CD4-positive, alpha-beta T cell treated with Interferon alpha-2 for 1 hour (primary cell): ENCODE data around the gene RPAP3.

Source experiments
- DNase-seq, 2 donors: peaks; one replicate each; pipeline ENCODE4 v3.0.0-alpha.2; 2020 to 2022

Gene RPAP3

DNA sequence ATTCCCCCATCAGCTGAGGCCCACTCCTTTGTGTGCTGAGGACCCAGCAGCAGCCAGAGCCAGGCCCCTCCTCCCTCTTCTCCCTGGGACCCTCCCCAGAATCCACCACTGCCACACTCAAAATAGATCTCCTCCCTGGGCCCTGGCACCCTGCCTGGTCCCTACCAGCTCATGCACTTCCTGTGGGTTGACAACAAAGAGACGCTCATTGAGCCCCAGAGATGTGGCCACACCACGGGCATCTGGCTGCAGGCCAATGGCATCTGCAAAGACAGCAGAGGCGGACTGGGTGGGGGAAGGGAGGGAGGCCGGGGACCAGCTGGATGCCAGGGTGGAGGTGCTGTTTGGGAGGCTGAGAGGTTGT, 35.5 kb upstream of the RPAP3 start:
- DNase-seq: peak; percentile 67 to 81

DNA sequence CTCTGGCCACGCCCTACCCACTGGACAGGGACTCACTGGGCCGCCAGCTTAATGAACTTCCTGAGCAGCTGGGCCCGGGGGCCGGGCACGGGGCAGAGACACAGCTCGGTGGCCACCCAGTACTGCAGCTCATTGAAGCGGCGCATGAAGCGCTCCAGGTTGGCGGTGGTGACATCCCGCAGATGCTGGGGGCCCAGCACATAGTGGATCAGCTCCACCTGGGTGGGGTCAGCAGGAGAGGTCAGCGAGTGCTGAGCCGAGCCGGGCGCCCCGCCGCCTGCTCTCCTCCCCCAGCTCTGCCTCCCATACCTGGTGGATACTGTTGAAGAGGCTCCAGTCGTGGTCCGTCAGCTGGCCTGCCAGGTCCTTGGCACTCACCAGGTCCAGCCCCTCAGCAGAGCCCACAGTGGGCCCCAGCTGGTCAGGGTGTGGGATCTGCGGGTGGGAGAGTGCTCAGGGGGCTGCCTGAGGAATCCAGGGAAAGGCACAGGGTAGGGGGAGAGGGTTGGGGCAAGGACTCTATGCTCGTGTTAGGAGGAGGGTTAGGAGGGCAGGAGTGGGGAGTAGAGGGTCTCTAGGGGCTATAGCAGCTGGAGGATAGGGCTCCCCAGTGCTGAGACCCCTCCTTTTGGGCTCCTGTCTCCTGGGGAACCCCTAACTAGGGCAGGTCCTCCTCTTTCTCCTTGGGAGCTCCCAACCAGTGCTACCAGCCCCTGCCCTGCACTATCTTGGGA, 34.9 kb upstream of the RPAP3 start:
- DNase-seq: no peak

DNA sequence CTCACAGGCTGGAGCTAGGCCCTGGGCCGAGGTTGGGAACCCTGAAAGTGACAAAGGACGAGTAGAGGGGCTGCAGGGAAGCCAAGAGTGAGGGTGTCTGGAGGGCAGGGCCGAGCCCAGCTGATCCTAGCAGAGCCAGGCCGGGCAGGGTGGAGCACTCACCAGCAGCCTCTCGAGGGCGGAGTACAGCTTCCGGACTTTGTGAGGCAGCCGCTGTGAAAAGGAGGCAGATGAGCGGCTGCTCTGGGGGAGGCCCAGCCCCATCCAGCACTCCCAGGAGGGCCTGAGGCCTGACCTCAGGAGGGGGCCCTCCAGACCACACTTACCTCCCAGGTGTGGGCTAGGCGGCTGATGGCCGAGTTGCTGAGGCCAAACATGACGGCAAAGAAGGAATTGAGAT, 34.1 kb upstream of the RPAP3 start:
- no peak for DNase-seq

DNA sequence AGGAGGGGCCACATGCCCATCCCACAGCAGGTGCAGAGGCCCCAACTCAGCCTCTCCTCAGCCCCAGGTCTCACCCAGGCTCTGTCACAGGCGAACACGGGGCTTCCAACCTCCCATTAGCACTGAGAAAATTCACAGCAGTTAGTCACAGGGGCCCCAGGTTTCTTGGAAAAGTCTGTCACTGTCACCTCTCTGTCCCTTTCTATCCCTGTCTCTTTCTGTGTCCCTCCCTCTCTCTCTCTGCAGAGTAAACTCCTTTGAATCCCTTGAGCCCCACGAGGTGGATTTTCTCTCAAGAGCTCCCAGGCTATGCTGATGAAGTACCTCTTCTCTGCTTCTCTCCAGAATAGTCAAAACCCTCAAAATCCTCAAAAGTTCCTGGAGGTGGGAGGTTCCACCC, 33.5 kb upstream of the RPAP3 start:
- DNase-seq: no peak

DNA sequence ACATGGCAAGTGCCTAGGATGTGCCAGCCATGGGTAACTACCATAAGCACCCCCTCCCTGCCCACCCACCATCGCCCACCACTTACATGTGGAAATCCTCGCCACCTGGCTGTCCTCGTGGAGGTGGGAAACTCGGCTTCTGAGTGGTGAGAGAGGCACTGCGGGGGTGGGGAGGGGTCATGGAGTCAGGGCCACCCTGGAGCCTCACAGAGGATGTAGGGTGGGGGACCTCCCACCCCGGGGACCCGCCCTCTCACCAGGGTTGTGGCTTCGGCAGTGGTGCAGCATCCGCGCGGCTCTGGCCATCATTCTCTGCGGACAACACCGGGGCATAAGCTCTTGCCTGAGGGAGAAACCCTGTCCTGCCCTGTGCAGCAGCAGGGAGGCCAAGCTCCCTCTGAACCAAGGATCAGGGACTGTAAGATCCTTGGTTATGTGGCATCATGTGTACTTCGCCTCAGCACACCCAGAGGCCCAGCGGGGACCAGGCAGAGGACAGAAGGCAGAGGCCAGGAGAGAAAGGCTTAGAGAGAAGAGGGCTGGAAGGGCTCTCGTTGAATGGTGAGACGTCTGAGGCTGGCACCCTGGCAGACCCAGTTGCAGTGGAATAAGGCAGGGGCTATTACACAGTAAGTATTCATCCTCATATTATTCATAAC, 32.2 kb upstream of the RPAP3 start:
- DNase-seq: no peak

DNA sequence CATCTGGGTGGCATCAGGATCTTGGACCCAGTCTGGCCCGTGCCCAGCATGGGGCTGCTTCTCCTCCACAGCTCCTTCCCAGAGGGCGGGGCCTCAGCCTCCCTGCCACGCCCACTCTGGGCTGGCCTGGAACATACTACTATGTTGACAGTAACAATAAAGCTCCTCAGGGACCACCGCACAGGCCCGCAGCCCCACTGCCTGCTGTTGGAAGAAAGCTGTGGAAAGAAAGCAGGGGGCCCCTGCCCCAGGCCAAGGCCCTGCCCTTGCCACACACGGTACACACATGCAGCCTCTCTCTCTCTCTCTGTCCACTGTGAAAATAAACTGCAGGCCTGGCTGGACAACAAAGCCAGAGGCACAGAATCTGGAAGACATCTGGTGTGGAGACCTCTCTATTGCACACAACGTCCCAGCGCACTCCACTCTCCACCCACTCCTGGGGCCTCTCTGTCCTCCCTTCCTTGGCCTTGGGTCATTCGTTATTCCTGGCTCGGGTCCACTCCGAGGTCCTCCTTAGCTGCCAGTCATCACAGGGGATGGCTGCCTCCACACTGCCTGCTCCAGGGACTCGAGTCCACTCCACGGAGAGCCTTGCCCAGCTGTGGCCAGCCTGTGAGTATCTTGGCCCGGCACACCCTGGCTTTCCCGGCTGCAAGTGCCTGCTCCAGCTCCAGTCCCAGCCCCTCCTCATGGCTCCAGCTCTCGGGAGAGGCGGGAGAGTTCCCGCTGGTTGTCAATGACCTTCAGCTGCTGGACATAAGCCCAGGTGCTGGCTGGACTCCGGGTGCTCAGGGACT, 31.2 kb upstream of the RPAP3 start:
- DNase-seq: no peak

DNA sequence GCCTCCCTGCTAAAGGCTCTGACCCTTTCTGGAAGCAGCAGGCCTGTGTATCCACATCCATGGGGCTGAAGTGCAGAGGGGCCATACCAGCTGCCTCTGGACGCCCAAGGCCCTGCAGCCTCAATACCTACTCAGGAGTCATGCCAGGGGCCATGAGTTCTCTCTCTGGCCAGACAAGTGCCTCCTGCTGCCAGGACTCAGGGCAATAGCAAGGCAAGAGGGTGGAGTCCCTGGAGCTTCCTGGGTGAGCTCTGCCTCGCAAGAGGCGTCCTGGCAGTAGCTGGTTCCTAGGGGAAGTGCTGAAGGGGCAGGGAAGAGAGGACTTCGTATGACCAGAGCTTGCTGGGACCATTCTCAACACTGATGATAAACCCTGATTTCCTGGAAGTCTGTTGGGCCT, 30.4 kb upstream of the RPAP3 start:
- DNase-seq: no peak

DNA sequence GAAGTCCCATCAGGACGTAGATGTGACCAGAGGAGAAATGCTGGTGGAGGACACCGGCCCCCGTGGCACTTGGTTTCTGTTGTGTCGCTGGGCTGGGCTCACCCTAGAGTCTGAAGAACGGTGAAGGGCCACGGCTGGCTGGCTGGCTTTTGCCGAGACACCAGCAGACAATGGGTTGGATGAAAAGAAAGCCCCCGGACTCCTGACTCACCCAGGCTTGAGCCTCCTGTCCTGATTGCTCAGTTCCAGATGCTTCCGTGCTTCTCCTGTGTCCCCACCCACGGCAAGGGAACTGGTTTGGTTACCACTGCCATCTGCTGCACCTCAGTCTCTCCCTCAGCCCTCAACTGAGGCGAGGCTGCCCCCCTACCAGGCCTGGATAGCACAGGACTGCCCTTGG, 29.8 kb upstream of the RPAP3 start:
- DNase-seq: no peak

DNA sequence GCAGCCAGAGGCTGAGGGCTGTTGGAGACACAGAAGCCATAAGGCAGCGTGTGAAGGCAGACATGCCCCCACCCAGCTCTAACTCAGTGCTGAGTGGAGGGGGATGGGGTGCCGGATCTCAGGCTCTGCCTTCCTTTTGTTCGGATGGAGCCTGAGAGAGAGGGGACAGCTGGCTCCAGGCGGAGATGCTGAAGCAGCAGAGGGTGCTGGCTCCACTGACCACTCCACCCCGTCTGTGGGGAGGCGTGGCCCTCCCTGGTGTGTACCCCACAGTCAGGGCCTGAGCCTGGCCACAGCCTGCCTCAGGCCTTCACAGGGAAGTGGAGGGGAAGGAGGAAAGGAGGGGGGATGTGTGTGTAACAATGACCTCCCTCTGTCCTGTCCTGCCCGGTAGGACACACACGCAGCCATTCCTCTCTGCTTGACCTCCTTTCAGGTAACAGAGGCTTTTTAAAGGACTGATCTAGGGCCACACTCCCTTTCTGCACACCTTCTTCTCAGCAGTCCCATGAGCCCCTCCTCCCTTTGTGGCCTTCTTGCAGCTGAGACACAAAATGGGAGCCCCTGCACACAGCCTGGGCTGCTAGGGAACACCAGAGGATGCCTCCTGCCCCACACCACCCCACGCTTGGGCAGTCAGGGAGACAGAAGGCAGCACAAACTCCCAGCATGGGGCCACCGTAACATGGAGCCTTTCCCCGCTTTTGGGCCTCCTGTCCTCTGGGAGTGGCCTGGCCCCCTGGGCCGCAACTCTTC, 29.1 kb upstream of the RPAP3 start:
- no peak for DNase-seq

DNA sequence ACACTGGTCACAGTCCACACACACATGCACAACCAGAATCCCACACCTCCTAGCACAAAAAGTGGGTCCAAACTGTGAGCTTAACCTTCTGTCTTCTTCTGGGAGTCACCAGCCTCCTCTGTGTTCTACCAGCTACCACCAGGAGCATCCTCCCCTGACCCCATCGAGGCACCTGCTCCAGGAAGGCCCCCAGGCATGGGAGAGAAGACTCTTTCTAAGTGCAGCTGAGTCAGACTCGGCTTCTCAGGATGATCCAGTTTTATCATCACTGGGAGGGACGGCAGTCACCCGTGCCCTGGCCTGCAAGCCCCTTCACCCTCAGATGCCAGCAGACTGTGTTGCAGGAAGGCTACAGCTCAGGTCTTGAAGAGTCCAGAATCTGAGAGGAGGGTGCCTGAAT, 27.3 kb upstream of the RPAP3 start:
- DNase-seq: no peak

DNA sequence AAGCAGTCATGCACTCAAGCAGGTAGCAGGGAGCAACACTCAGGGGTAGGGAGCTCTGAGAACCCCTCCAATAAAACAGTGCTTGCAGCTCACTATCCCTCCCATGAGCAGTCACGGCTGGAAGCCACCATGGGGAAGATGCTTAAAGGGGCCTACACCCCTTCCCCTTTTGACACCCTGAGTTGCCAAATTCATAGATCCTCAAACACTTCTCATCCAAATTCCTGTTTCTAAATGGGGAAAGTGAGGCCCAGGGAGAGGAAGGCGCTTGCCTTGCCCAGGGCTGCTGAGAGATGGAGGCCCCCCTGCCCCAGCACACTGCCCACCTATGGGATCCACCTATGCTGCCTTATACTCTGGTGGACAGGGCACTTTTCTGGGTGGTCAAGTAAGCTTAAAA, 26.7 kb upstream of the RPAP3 start:
- DNase-seq: no peak

DNA sequence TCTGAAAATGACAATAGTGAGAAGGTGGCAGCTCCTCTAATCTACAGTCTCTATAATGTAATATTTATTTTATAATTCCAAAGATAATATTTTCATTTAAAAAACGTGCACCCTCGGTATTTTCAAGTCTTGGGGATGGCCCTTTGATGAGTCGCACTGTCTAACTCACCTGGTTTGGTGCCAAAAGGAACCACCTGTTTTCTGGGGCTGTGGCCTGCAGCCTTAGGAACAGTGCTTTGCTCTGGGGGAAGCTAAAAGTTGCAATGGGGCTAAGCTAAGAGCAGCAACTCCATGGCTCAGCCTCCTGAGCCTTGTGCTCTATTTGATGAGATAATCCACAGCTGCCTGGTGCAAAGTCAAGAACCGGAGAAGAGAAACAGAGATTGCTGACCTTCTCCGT, 25.9 kb upstream of the RPAP3 start:
- DNase-seq: no peak

DNA sequence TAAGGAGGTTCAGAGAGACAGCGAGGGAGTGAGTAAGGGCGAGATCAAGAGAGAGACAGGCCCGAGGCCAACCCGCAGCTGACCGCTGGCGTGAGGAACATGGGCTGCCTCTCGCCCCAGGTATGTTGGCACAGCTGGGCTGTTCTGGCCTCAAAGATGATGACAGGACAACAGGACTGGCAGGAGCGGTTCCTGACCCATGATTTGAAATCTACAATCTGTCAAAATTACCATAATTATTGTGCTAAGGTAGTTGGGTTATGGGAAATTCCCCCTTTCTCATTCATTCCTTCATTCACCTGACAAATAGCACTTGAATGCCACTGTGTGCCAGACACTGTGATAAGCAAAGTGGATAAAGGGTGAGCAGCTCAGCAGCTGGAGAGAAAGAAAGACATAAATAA, 24.5 kb upstream of the RPAP3 start:
- DNase-seq: no peak

DNA sequence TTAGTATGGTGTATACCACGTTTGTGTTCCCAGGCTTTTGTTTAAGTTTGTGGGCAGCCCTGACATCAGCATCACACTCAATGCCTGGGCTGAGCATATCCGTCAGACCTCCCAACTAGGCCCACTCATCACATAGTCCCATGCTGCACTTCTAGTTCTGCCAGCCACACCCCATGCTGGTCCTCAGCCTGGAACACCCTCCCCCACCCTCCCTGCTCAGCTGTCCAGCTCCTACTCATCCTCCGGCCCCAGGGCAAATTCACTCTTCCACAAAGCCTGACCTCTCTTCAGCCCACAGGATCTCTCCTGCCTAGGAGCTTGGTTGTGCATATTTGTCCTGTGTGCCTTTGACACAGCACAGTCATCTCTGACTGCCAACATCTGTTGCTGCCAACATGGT, 23.4 kb upstream of the RPAP3 start:
- DNase-seq: no peak

DNA sequence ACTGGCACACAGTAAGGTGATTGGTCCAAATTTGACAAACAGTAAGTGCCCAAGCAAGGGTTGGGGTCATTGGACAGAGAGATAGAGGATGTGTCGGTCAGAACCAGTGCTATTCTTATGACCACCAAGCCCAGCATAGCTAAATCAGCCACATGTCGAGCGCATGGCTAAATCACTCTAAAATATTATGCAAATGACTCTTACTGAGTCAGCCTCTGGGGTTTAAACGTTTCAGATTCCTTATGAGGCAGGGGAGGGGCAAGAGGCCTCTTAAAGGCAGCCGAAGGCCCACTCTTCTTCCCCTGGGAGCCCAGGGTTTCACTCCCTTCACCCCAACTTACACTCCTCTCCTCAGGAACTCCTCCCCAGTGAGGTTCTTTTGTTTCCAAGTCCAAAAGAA, 20.1 kb upstream of the RPAP3 start:
- no peak for DNase-seq

DNA sequence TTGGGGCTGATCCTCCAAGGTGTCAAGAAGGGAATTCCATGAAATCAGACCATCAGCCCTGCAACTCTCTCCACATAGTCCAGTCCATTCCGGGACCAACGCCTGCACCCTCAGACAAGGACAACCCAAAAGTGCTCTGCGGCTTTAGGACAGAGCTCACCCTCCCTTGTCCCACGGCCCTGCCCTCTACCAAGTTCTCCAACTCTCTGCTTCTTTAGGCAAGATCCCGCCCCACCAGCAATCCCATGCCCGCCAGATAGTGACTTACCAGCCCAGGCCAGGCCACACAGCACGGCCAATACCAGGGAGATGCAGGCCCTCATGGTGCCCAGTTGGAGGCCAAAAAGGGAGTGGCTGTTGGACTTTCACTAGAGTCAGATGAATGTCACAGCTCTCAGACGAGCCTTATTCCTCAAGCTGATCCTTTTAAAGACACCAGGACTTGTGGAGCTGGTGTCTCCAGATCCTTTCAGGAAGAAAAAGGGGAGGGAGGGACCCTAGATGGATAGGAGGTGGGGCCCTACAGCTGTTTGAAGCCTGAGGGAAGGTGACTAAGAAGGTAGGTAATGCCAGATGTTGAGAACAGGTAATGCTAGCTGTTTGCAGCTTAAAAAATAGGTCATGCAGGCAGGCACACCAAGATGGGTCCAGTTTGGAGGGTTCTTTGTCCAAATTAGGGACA, 19.4 kb upstream of the RPAP3 start, which contains the start of gene ENDOU:
TSS of gene ENDOU (minus strand) at position 400 of the 682 bp plus-strand sequence. CDS start at position 323, 77 bp downstream.
- no peak for DNase-seq

DNA sequence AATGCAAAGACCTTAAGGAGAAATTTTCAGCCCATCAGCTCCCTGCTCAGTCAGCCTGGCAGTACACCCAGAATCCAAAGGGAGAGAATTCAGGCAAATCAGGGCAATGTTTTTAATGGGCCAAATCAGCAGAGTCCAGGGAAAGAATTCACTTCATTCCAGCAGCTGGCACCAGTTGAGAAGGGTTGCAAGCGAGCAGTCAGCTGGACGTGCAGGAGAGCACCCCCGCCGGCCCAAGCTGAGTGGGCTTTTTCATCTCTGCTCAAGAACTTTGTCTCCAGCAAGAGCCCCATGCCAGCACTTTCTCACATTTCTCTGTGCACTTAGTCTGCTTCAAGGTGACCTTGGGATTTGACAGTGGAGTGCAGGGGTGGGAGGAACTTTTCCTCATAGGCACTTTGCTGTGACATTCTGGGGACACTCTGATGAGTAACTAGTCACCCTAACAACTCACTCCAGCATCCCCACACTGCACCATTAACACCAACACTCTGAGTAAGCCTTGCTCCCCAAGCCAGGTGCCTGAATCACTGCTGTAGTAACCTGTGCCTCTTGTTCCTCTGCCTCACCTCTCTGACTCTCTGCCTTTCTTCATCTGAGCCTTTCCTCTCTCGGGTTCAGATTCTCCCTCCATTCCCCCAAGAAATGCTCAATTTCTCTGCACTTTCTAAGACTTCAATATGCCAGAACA, 17.3 kb upstream of the RPAP3 start:
- no peak for DNase-seq

DNA sequence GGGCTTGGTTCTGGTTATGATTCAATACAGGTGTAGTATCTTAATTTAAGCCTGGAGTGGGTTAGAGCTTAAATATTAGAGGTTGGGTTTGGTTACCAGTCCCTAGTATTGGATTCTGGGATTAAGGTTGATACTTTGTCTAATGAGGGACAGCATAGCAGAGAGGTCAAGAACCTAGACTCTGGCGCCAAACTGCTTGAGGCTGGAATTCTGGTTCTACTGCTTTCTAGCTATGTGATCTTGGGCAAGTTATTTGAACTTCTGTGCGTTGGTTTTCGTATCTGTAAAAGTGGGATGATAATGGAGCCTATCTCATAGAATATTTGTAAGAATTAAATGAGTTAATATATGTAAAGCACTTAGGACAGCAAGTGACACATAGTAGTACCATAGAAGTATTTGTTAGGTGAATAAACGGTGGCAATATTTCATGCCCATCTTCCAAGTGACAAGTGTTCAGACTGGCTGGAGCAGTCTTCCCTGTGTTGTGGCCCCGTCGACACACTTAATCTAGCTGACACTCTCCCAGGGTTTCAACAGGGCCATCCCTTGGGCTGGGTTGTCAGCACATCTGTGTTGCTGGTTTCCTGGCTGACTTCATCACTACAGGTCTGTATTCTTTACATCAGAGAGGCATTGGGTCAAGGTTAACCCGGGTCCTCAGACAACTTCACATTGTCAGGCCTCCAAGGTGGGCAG, 16.5 kb upstream of the RPAP3 start:
- no peak for DNase-seq

DNA sequence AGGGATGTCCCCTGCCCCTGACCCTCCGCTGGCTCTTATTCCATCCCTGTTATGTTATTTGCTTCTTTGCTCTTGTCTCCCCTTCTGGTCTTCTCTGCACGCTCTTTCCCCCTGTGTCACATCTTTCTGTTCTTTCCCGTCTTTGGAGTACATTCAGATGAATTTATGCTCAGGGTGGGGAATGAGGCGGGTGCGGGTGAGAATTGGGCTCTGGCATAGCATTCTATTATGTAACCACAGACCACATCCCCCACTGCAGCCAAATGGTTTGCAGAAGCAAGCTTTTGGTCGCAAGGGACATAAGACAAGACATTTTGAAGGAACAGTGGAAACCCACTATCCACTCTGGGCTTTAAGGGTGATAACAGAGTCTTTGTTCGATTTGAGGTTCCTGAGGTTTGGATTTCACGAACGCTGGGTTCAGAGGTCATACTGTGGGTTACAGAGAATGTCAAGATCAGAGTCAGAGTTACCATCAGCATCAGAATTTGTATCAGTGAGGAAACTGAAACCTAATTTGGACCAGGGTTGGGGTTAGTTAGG, 15.7 kb upstream of the RPAP3 start:
- DNase-seq: peak; percentile 22 to 55

DNA sequence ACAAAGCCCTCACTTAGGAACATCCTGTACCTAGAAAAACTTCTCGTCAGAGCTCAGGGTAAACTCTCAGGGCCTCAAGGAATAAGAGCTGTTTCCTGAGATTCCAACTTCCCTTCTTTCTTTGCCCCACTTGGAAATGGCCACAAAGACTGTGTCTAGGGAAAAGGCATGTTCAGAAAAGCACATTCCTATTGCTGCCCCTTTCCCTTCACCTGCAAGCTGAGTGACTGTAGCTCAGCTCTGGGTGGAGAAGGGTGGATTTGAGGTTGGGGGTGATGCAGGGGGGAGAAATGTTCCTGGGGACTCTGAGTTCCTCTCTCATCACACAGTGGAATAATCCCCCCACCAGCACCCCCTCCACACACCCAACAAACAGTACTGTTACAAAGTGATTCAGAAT, 12.7 kb upstream of the RPAP3 start:
- no peak for DNase-seq
